H1 (cell line): ENCODE measurements around the gene NLRC3. TPM values are rescaled to one million over a fixed set of nuclear protein-coding genes. Genes with fewer than 3 reads are reported as not detected.

Experiments
- CTCF ChIA-PET: fragments of 300-600 bp; sonication (Branson Sonifier 250); formaldehyde crosslinking; loops from one replicate; lab custom pipeline; 2021; ENCODE audit not compliant: partially characterized antibody; lab: Charles Lee
- POLR2A ChIA-PET: fragments of 300-600 bp; sonication (Branson Sonifier 250); formaldehyde crosslinking; loops from one replicate; lab custom pipeline; 2021; ENCODE audit warnings: inconsistent platforms; ENCODE audit not compliant: partially characterized antibody; lab: Charles Lee
- DNase-seq, 2 experiments: peaks; one replicate each; pipeline versions ENCODE4 v3.0.0 to v3.0.0-alpha.2; 2010 to 2022; ENCODE audit warnings: low spot score in 2 of 2, low read depth in 1 of 2, mixed read lengths in 1 of 2
- FAIRE-seq: peaks from 2 replicates; lab custom pipeline; 2011; peaks lifted over from hg19 to GRCh38; lab: Jason Lieb, UNC
- H2AFZ ChIP-seq: 2 replicates; pipeline ENCODE4 v1.8.1; 2012; ENCODE audit warnings: low read length, inconsistent platforms
- H2AK5ac ChIP-seq: 2 replicates; pipeline ENCODE4 v1.6.1; 2013; ENCODE audit warnings: low read depth, low read length
- H2BK120ac ChIP-seq: replicated peaks from 2 replicates; pipeline ENCODE3; 2013; ENCODE audit warnings: low read depth, low read length, inconsistent platforms
- H2BK12ac ChIP-seq: 2 replicates; pipeline ENCODE4 v1.6.1; 2013; ENCODE audit warnings: low read depth, low read length
- H2BK15ac ChIP-seq: 2 replicates; pipeline ENCODE4 v1.6.1; 2013; ENCODE audit warnings: low read length
- H2BK20ac ChIP-seq: 2 replicates; pipeline ENCODE4 v1.6.1; 2013; ENCODE audit warnings: low read length
- H2BK5ac ChIP-seq: 2 replicates; pipeline ENCODE4 v1.6.1; 2013; ENCODE audit warnings: low read depth, low read length
- H3K14ac ChIP-seq: 2 replicates; pipeline ENCODE4 v1.6.1; 2013; ENCODE audit warnings: inconsistent platforms; ENCODE audit not compliant: insufficient read length
- H3K18ac ChIP-seq: 2 replicates; pipeline ENCODE4 v1.6.1; 2013; ENCODE audit warnings: low read length; ENCODE audit errors: extremely low read depth
- H3K23ac ChIP-seq: 2 replicates; pipeline ENCODE4 v1.6.1; 2013; ENCODE audit warnings: inconsistent platforms; ENCODE audit not compliant: insufficient read length
- H3K23me2 ChIP-seq: 2 replicates; pipeline ENCODE4 v1.6.1; 2013; ENCODE audit warnings: low read depth, low read length
- H3K27ac ChIP-seq: 2 replicates; pipeline ENCODE4 v1.6.1; 2011; ENCODE audit warnings: low read depth, low read length, inconsistent platforms
- H3K27me3 ChIP-seq, 4 experiments: replicated peaks in 1 of 4; 1 replicate in 1 of 4; 2 replicates in 3 of 4; pipeline versions ENCODE4 v1.6.1 to v1.8.1; 2011 to 2013; ENCODE audit warnings: low read length in 3 of 4, mild to moderate bottlenecking in 3 of 4, inconsistent platforms in 2 of 4, mixed read lengths in 2 of 4, moderate library complexity in 1 of 4; ENCODE audit not compliant: control insufficient read depth in 3 of 4, insufficient read depth in 3 of 4; ENCODE audit errors: extremely low read depth in 1 of 4
- H3K36me3 ChIP-seq, 4 experiments: 2 replicates each; pipeline versions ENCODE4 v1.6.1 to v1.8.1; 2011 to 2013; ENCODE audit warnings: mild to moderate bottlenecking in 4 of 4, low read length in 3 of 4, moderate library complexity in 2 of 4, control low read depth in 1 of 4, inconsistent platforms in 1 of 4; ENCODE audit not compliant: insufficient read depth in 4 of 4, control insufficient read depth in 2 of 4
- H3K4ac ChIP-seq: replicated peaks from 2 replicates; pipeline ENCODE3; 2013; ENCODE audit warnings: low read length, low read depth, mixed read lengths, inconsistent platforms; ENCODE audit not compliant: insufficient read length
- H3K4me1 ChIP-seq, 4 experiments: replicated peaks in 1 of 4; 1 replicate in 1 of 4; 2 replicates in 3 of 4; pipeline versions ENCODE4 v1.6.1 to v1.8.1; 2011 to 2013; ENCODE audit warnings: low read length in 3 of 4, inconsistent platforms in 2 of 4, mixed read lengths in 1 of 4; ENCODE audit not compliant: insufficient read depth in 4 of 4, control insufficient read depth in 3 of 4
- H3K4me2 ChIP-seq, 2 experiments: 2 replicates each; pipeline versions ENCODE4 v1.6.1 to v1.8.1; 2011 to 2013; ENCODE audit warnings: low read depth in 2 of 2, low read length in 2 of 2, control low read depth in 1 of 2, inconsistent platforms in 1 of 2, mild to moderate bottlenecking in 1 of 2; ENCODE audit not compliant: insufficient read depth in 1 of 2
- H3K4me3 ChIP-seq, 4 experiments: fragments of 200-600, 300-600 bp in 1 of 4; sonication (generic), shearing (Covaris generic), sonication (Bioruptor Twin) in 1 of 4; 2 replicates each; pipeline versions ENCODE4 v1.5.1 to v1.8.1; 2011 to 2016; ENCODE audit warnings: low read length in 4 of 4, low read depth in 3 of 4, control low read depth in 2 of 4, inconsistent platforms in 2 of 4, mild to moderate bottlenecking in 2 of 4, mixed read lengths in 1 of 4, moderate library complexity in 1 of 4; ENCODE audit not compliant: insufficient read depth in 2 of 4; ENCODE audit errors: extremely low read depth in 1 of 4
- H3K56ac ChIP-seq: replicated peaks from 2 replicates; pipeline ENCODE3; 2013; ENCODE audit warnings: low read depth, mild to moderate bottlenecking, mixed read lengths, low read length, inconsistent platforms; ENCODE audit not compliant: insufficient read length
- H3K79me1 ChIP-seq: 2 replicates; pipeline ENCODE4 v1.6.1; 2013; ENCODE audit warnings: low read depth, low read length, control low read depth
- H3K79me2 ChIP-seq, 2 experiments: 2 replicates each; pipeline versions ENCODE4 v1.6.1 to v1.8.1; 2012 to 2013; ENCODE audit warnings: low read length in 2 of 2, mild to moderate bottlenecking in 2 of 2, inconsistent platforms in 1 of 2; ENCODE audit not compliant: insufficient read depth in 2 of 2, control insufficient read depth in 1 of 2
- H3K9ac ChIP-seq, 4 experiments: replicated peaks in 1 of 4; 1 replicate in 1 of 4; 2 replicates in 3 of 4; pipeline versions ENCODE4 v1.6.1 to v1.8.1; 2011 to 2013; ENCODE audit warnings: low read depth in 3 of 4, low read length in 3 of 4, control low read depth in 2 of 4, mild to moderate bottlenecking in 2 of 4, moderate library complexity in 2 of 4, inconsistent platforms in 1 of 4; ENCODE audit errors: extremely low read depth in 1 of 4
- H3K9me3 ChIP-seq, 2 experiments: 2 replicates each; pipeline versions ENCODE4 v1.6.1 to v1.8.1; 2012 to 2013; ENCODE audit warnings: mild to moderate bottlenecking in 2 of 2, moderate library complexity in 2 of 2, control low read depth in 1 of 2, inconsistent platforms in 1 of 2, low read depth in 1 of 2, low read length in 1 of 2, mixed read lengths in 1 of 2; ENCODE audit not compliant: insufficient read depth in 2 of 2
- H4K20me1 ChIP-seq, 2 experiments: replicated peaks in 1 of 2; 2 replicates each; pipeline versions ENCODE3 to v1.8.1; 2011 to 2013; ENCODE audit warnings: inconsistent platforms in 2 of 2, low read length in 2 of 2, mild to moderate bottlenecking in 1 of 2; ENCODE audit not compliant: insufficient read depth in 2 of 2, control insufficient read depth in 1 of 2
- H4K5ac ChIP-seq: 2 replicates; pipeline ENCODE4 v1.6.1; 2013; ENCODE audit warnings: low read length, low read depth, mixed read lengths, inconsistent platforms; ENCODE audit not compliant: insufficient read length
- H4K8ac ChIP-seq: 2 replicates; pipeline ENCODE4 v1.8.0; 2013; ENCODE audit warnings: mild to moderate bottlenecking, moderate library complexity, low read length, inconsistent platforms; ENCODE audit not compliant: insufficient read depth; ENCODE audit errors: extremely low read depth
- H4K91ac ChIP-seq: replicated peaks from 2 replicates; pipeline ENCODE3; 2013; ENCODE audit warnings: low read length, mixed read lengths, inconsistent platforms; ENCODE audit not compliant: insufficient read length
- ASH2L ChIP-seq: fragments of 200-600, 300-600 bp; sonication (generic); IDR thresholded peaks from one replicate; pipeline ENCODE4 v1.7.1; 2017; ENCODE audit warnings: low read length
- BRCA1 ChIP-seq: IDR thresholded peaks from 2 replicates; pipeline ENCODE4 v1.6.1; 2012; ENCODE audit warnings: low read depth, low read length, improper control_type of control experiment
- CEBPB ChIP-seq: IDR thresholded peaks from 2 replicates; pipeline ENCODE4 v1.6.1; 2012; ENCODE audit warnings: low read depth, low read length
- CREB1 ChIP-seq: IDR thresholded peaks from 2 replicates; pipeline ENCODE4 v1.6.1; 2012; ENCODE audit warnings: inconsistent platforms
- GABPA ChIP-seq: IDR thresholded peaks from 2 replicates; pipeline ENCODE4 v1.6.1; 2011; ENCODE audit warnings: mild to moderate bottlenecking, low read length, moderate library complexity, borderline replicate concordance; ENCODE audit not compliant: insufficient read depth
- HDAC2 ChIP-seq, 2 experiments: fragments of 300-600 bp in 1 of 2; sonication (generic) in 1 of 2; IDR thresholded peaks; 2 replicates each; pipeline ENCODE4 v1.6.1; 2011 to 2012; ENCODE audit warnings: low read depth in 2 of 2, low read length in 2 of 2, mild to moderate bottlenecking in 2 of 2, moderate library complexity in 2 of 2, borderline replicate concordance in 1 of 2, inconsistent platforms in 1 of 2
- HDAC6 ChIP-seq: IDR thresholded peaks from one replicate; pipeline ENCODE4 v1.7.1; 2012; ENCODE audit warnings: low read depth, mild to moderate bottlenecking, inconsistent platforms, low read length, moderate library complexity
- JUN ChIP-seq: IDR thresholded peaks from 2 replicates; pipeline ENCODE4 v1.6.1; 2011; ENCODE audit warnings: low read depth, mild to moderate bottlenecking, improper control_type of control experiment, low read length
- KDM4A ChIP-seq: IDR thresholded peaks from one replicate; pipeline ENCODE4 v1.7.1; 2012; ENCODE audit warnings: low read depth, mild to moderate bottlenecking, moderate library complexity, low read length, inconsistent platforms; ENCODE audit not compliant: severe bottlenecking
- KDM5A ChIP-seq: fragments of 200-600 bp; IDR thresholded peaks from 2 replicates; pipeline ENCODE4 v1.7.1; 2012; ENCODE audit warnings: mild to moderate bottlenecking, low read length, inconsistent platforms, mixed read lengths
- RFX5 ChIP-seq: IDR thresholded peaks from 2 replicates; pipeline ENCODE4 v1.6.1; 2011; ENCODE audit warnings: low read depth, low read length, improper control_type of control experiment, borderline replicate concordance
- RXRA ChIP-seq: IDR thresholded peaks from 2 replicates; pipeline ENCODE4 v1.6.1; 2011; ENCODE audit warnings: low read depth, mild to moderate bottlenecking, low read length, moderate library complexity; ENCODE audit not compliant: insufficient read depth
- SP1 ChIP-seq: IDR thresholded peaks from 2 replicates; pipeline ENCODE4 v1.6.1; 2011; ENCODE audit warnings: low read depth, low read length
- SRF ChIP-seq: IDR thresholded peaks from 2 replicates; pipeline ENCODE4 v1.6.1; 2011; ENCODE audit warnings: mild to moderate bottlenecking, low read depth, low read length, moderate library complexity
- TCF12 ChIP-seq: IDR thresholded peaks from 2 replicates; pipeline ENCODE4 v1.6.1; 2011; ENCODE audit warnings: low read depth, mild to moderate bottlenecking, low read length
- YY1 ChIP-seq: IDR thresholded peaks from 2 replicates; pipeline ENCODE4 v1.6.1; 2011; ENCODE audit warnings: low read depth, mild to moderate bottlenecking, low read length
- WGBS, 2 experiments: shearing (Covaris generic) in 1 of 2; methylation state at CpG; one replicate each; pipeline versions ENCODE4 v1.1.6 to v1.1.7; 2013 to 2015; ENCODE audit warnings: low lambda C conversion rate in 2 of 2, mixed read lengths in 2 of 2, inconsistent platforms in 1 of 2, low coverage in 1 of 2, missing lambda C conversion rate in 1 of 2; ENCODE audit not compliant: insufficient replicate concordance in 2 of 2, insufficient coverage in 1 of 2, insufficient read length in 1 of 2; ENCODE audit errors: extremely low coverage in 1 of 2, missing lambda C conversion rate in 1 of 2; 5-methylcytosine and 5-hydroxymethylcytosine counted together
- polyA plus RNA-seq, 7 experiments: library from polyadenylated mRNA; depleted of rRNA in 3 of 7; stranded (reverse) in 5 of 7; unstranded in 2 of 7; fragments of >200 nt in 5 of 7; fragments of 200-250 nt in 2 of 7; gene quantifications; 1 replicate in 5 of 7; 2 replicates in 1 of 7; 4 replicates in 1 of 7; pipeline versions ENCODE4 v1.2.1 to v1.2.3, GENCODE V29; 2011 to 2013; ENCODE audit warnings: missing spikeins in 2 of 7, mixed read lengths in 2 of 7
- total RNA-seq: library from RNA; stranded (reverse); fragmentation: NEBNext Ultra II Directional; extraction: Animal tissue kit (Norgen Biotek cat#: 25700); gene quantifications from 2 replicates; pipeline ENCODE4 v1.2.1, GENCODE V29; 2021

The NLRC3 gene
- total and polyA plus RNA-seq, 2 of the 8 experiments (the other 6 are each of a cell fraction or from before 2014, with no cell fraction given) = 0.18 to 0.20 TPM

DNA sequence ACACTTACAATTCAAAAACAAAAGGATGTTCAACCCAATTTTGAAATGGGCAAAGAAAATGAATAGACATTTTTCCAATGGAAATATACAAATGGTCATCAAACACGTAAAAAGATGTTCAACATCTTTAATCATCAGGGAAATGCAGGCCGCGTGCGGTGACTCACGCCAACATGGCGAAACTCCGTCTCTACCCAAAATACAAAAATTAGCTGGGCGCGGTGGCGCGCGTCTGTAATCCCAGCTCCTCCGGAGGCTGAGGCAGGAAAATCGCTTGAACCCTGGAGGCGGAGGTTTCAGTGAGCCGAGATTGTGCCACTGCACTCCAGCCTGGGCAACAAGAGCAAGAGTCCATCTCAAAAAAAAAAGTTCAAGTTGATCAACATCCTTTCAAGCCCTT is 78.2 kb downstream of the NLRC3 start:
- H4K91ac ChIP-seq = no peak overlapping the region
- no peak for TF ChIP-seq CEBPB
- TF ChIP-seq HDAC2 (IDR thresholded peaks at IDR 0.05; ENCODE audit: borderline replicate concordance in 1 of 2, low read depth in 2 of 2, low read length in 2 of 2) = no peak
- no peak for TF ChIP-seq RXRA
- TF ChIP-seq KDM4A = no peak
- no peak for TF ChIP-seq JUN
- TF ChIP-seq CREB1 = no peak
- no peak for TF ChIP-seq BRCA1
- no peak for TF ChIP-seq YY1
- TF ChIP-seq RFX5 = no peak
- TF ChIP-seq SRF = no peak
- TF ChIP-seq SP1 = no peak
- no peak for TF ChIP-seq HDAC6
- TF ChIP-seq KDM5A = no peak
- no peak for TF ChIP-seq TCF12
- no peak for TF ChIP-seq ASH2L
- TF ChIP-seq GABPA = no peak

More for the DNA sequence above, 78.2 kb downstream of the NLRC3 start:
- H3K79me1 ChIP-seq = no peaks in the 10 kb centered on the region
- CTCF ChIA-PET = interaction anchor here (0.6 to 6.3 kb wide), 6 partner anchors 9 to 43 kb away, joined by 3 to 27 read pairs (median 3); no protein-coding TSS in a partner anchor
- H3K14ac ChIP-seq = no peak overlapping the region
- H3K23me2 ChIP-seq = peaks cover 2% of the 10 kb centered on the region
- no peaks in the 10 kb centered on the region for H3K36me3 ChIP-seq
- no peak overlapping the region for H4K5ac ChIP-seq
- no peaks in the 10 kb centered on the region for H3K27me3 ChIP-seq
- H2AFZ ChIP-seq = no peak overlapping the region
- H3K4me3 ChIP-seq = no peak overlapping the region
- H3K27ac ChIP-seq = no peak overlapping the region
- no peak overlapping the region for H2BK12ac ChIP-seq
- DNase-seq (no peak), FAIRE-seq (no peak)
- no peak overlapping the region for H3K4me2 ChIP-seq
- H3K18ac ChIP-seq = no peak overlapping the region
- H2AK5ac ChIP-seq = no peak overlapping the region
- H3K4me1 ChIP-seq = peaks cover 0 to 5% (median 0%) of the 10 kb centered on the region in 4 experiments; a peak in 1 of 7 replicates
- H3K4ac ChIP-seq = no peak overlapping the region
- no peak overlapping the region for H2BK120ac ChIP-seq
- no peak overlapping the region for H4K8ac ChIP-seq
- H3K9ac ChIP-seq = no peak overlapping the region
- no peak overlapping the region for H3K56ac ChIP-seq
- no peak overlapping the region for H2BK20ac ChIP-seq
- no peaks in the 10 kb centered on the region for H3K9me3 ChIP-seq
- no peaks in the 10 kb centered on the region for H4K20me1 ChIP-seq
- H2BK5ac ChIP-seq = no peak overlapping the region
- POLR2A ChIA-PET = interaction anchor here (1.2 kb wide), 1 partner anchor 8 kb away, joined by 3 read pairs; no protein-coding TSS in a partner anchor
- 95% methylated on average over 16 of the region's 16 CpGs; no CpG with 5 or more reads in 1 of the 2 experiments for WGBS, 2 experiments
- H2BK15ac ChIP-seq = no peak overlapping the region
- H3K23ac ChIP-seq = no peak overlapping the region
- H3K79me2 ChIP-seq = no peaks in the 10 kb centered on the region
